Anterior cingulate cortex (tissue), 58 donors: ENCODE results near the gene NFIA.
A peak's percentile ranks its signal among the peaks of the same experiment; 100 is the strongest.
"Not testable (repeated sequence)": the region's sequence is repeated elsewhere in the genome, so short reads cannot be mapped to it uniquely, and the experiment has no call there.

Experiments used
- DNase-seq, 58 donors: peaks; one replicate each; lab custom pipeline; 2025; lab: John Stamatoyannopoulos, UW

NFIA gene

DNA sequence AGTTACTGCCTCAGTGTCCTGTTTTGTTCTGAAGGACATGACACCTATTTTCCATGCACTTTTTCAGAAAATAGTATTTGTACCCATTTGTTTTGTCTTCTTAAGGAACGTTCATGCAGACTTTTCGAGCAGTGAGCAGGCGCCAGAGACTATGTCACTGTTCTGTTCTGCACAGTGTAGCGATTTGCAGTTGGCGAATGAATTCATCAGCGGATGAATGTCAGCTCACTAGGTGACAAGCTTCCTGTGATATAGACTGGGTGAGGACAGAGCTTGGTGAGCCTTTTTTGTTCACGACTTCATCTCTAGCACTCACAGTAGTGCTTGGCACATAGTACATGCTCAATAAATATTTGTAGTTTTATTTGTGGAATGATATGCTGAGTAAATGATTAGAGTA, 177.8 kb downstream of the NFIA start:
- DNase-seq, result no peak

DNA sequence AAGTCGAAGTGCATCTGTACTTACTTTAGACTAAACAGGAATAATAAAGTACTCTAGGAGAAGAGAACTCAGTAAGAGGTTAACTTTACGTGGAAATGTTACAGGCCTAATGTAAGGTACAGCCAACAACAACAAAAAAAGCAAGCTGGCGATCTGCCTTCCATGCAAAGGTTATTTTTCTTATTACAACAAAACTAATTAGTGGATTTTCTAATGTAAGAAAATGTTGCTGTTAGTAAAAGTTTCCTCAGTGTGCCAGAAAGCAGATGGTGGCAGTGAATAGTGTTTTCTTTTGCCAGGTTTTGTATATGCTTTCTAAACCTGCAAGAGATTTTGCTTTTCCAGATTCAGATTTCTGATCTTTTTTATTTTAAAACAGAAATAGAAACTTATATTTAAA, 179.2 kb downstream of the NFIA start:
- peak in 1 of 58 donors; percentile 15 for DNase-seq

DNA sequence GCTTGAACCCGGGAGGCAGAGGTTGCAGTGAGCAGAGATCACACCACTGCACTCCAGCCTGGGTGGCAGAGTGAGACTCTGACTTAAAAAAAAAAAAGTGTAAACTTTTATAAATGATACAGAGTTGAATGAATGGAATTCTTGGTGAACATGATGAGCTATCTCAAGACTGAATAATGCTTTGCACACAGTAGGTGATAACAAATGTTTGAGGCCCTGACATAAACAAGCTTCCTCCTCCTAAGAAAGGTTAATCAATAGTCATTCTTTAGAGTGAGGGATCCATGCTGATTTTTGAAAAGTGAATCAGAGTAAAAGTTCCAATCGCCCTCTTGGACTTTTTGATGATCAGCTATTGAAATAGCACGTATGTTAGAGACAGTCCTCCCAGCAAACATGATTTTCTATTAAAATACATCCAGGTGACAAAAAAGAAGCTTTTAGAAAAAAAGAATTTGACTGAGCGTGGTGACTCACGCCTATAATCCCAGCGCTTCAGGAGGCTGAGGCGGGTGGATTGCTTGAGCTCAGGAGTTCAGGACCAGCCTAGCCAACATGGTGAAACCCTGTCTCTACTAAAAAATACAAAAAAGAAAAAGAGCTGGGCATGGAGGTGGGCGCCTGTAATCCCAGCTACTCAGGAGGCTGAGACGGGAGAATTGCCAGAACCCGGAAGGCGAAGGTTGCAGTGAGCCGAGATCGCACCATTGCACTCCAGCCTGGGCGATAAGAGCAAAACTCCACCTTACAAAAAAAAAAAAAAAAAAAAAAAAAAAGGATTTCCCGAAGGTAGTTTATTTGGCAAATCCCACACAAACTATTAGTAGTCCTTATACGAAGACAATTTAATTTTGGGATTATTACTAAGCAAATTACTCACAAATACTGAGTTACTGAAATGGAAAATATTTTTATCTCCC, 181.8 kb downstream of the NFIA start:
- no peak for DNase-seq

DNA sequence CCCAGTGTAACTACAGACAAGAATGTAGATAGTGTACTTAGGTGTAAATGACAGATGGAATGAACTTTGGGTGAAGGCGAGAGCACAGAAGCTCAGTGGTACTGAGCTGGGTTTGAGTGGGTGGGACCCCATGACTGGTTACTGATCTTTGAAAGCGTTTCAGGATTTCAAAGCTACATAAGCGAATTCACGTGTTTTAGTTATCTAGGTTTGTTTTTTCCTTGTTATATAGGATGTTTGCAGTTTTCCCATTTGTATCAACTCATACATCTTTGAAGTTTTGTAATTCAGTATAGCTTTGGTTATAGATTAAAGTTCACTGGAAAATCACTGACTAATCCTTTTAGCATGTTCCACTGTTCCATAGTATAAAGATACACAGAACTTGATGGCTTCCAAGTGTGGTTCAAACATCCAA, 182.5 kb downstream of the NFIA start:
- no peak for DNase-seq

DNA sequence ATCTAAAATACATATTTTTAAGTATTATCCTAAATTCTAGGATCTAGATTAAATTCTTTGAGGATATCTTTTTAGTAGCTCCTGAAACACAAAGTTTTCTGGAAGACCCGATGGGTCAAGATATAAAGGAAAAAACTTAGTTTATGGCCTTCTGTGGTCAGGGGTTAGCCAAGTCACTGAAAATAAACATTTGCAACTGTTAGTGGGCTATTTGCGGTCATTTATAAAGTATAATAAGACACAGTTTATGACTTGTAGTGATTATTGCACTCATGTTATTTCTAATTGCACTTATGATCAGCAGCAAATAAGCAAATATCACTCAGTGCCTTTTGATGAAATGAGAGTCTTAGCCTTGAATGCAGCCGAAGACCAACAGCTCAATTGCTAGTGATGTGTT, 183.3 kb downstream of the NFIA start:
- no peak for DNase-seq

DNA sequence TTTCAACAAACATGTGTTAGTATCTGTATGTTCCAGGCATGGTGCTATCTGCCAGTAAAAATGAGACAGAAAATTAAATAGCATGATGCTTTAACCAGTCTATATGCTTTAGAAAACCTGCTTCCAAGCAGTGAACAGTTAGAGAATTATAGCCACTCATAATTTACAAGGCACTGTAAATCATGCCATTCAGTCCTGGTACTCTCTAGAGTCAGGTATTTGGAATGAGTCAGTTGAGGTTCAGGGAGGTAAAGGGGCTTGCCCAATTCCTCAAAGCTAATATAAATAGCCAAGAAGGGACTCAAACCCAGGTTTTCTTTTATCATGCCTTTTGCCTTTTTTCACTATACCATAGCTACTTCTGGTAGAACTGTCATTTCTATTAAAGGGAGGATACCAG, 184.4 kb downstream of the NFIA start:
- DNase-seq, result no peak

DNA sequence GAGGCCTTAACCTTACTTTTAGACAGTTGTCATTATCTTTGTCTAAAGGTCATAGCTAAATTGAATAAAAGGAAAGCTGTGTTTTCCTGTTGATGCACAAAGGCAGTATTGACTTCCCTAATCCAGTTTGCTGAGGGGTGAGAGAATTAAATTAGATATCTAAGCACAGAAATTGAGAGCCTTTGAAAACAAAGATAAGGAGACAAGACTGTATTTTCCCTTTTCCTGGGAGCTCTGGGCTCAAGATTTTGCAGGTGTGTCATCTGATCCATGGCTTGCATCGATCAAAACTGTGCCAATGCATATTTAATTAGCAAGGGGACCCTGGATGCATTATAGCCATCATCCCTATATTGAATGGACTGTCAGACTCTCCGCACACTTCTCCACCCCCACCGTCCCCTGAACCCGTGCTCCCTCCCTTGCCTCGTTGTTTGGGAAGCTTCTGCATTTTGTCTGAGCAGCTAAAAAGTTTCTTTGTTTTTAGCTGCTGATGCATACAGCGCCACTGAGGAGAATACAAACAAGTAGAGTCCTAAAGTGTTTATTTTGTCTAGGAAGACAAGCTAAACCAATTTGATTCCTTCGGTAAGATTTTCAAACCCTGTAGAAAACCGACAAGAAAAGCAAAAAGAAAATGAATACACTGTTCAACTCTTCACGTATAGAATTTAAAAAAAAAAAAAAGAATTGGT, 186.3 kb downstream of the NFIA start:
- DNase-seq, result peak in 40 of 58 donors; percentile 9 to 83 (median 46)

DNA sequence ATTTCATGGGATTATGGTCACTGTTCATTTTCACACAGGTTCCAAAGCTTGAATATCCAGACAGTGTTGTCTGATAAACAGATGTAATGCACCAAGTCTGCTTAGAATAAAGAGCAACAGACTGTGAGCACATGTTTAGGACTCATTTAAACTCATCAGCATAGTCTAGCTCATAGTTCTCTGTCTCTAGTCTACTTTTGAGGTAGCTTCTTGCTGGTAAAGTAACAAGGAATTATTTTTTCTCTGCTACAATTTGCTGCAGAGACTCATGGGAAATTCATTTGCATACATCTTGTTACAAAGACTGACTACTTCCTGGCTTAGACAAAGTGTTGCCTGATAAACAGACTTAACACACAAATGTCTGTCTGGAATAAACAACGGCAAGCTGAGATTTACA, 187.2 kb downstream of the NFIA start:
- no peak for DNase-seq

DNA sequence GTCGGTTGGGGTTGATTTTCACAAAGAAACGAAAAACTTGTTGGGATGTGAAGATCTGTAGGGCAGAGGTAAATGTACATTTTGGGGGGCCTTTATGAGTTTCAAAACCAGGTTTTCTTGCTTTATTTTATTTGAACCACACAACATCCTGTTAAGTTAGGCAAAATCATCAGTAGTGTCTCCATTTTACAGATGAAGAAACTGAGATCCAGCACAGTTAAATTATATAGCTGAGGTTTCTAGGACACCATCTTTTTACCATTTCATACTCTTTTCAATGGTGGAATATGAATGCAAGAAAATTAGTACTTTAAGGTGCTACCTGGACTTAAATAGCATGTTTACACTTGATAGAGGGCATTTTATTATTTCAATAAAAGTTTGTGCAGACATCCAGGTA, 187.7 kb downstream of the NFIA start:
- no peak for DNase-seq

DNA sequence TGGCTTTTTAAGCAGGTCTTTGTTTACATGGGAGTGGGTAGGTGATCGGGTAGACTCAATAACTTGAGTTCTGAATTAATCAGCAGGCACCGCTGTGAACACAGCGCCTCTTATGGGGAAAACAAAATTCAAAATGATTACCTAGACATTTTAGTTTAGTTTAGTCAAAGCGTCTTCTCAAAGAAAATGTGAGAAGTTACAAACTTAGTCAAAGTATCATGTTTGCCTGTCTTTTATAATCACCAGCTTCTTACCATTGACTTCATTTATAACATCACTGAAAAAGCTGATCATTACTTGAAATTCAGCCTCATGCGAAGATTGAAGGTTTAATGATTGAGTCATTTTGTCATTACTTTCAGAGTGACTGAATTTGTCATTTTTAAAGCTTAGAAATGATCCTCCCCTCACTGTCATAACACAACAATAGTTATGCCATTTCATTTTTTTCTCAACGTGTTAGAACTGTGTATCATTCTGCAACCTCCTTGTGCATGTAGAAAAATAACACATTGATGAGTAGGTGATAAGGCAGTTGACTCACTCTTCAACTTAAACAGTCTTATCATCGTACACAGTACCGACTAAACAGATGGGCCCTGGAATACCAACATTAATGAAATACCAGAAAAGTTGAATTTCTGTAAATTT, 188.5 kb downstream of the NFIA start:
- DNase-seq, result no peak

DNA sequence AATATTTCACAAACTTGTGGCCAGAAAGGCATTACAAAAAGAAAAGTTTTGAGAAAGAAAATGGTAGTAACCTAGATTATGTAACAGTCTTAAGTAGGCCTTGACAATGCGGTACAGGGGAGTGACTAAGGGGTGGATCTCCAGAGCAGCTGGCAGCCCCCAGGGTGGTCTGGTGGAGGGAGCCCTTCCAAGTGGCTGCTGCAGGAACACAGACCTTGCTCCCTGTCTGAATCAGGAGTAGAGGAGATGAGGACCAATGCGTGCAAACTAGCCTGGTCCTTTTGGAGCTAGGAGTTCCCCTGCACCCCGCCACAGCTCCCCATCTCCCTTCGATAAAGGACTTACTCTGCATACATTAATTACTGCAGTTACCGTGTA, 189.0 kb downstream of the NFIA start:
- no peak for DNase-seq

DNA sequence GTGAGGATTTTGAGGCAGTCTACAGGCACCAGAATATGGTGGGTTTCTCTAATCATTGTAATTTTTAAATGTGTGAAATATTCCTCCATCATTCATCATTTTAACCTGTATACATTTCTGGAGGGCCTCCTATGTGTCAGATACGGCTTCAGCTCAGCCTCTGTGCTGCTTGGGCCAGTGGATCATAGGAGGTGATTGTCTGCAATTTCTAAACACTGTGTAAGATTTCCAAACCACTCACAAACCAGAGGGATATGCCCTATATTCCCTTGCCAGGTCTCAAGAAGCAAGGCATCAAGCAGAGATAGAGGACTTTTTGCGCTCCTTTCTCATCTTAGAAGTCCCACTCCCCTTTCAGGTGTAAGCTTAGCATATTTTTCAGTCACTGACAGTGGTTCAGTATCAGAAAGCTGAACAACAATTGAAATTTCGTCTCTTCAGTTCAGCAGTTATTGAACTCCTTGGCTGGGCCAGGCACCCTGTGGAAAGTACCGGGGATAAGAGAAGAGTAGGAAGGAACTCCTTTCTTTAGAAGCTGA, 190.9 kb downstream of the NFIA start:
- peak in 1 of 58 donors; percentile 52 for DNase-seq

DNA sequence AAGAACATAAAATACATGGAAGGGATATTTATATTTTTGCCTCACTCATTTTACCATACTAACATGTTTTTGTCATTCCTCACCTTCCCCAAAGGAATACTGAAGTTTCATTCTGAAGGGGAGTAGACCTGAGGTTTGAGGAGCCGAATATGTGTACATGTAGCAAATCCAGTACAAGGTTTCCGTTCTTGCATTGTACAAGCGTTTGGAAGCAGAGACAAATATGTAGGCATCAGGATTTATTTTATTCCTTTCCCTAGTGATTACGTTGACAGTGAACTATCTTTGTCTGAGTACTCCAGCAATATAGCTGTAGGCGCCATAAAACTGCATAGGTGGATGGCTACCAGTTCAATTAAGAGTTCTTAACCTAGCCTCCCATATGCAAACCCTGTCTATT, 191.5 kb downstream of the NFIA start:
- no peak for DNase-seq

DNA sequence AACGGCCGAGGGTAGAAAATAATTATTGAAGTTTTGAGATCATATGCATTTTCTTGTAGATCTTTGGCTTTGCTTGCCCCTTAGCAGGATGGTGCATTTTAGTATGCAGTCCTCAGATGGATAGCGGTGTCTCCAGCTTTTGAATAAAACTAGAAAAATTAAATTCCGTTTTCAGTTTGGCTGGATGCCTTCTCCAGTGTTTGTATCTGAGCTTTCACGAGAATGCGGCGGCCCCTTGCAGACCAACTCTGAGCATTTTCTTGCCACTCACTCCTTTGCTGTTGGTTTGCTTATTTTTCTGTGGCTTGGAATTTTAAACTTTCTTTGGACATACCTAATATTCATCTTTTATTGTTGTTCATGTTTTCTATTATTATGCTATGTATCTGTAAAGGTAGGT, 192.6 kb downstream of the NFIA start:
- peak in 4 of 58 donors; percentile 7 to 21 (median 8) for DNase-seq

DNA sequence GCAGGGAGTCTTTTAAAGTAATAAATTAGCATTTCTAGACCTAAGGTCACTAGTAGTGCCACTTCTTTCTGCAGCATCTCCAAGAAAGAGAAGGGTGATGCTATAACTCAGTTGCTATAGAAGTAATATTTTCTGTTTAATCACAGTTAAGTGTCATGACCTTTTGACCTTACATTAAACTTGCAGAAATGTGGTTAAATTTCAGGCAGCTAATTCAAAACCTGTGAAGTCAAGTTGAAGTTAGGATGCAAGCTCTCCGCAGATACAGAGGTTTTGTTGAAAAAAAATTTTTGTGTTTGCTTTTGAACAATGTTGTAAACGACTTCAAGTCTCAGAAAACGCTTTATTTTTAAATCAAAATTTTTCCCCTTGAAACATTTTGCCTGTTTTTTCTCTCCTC, 193.9 kb downstream of the NFIA start:
- DNase-seq, result no peak

DNA sequence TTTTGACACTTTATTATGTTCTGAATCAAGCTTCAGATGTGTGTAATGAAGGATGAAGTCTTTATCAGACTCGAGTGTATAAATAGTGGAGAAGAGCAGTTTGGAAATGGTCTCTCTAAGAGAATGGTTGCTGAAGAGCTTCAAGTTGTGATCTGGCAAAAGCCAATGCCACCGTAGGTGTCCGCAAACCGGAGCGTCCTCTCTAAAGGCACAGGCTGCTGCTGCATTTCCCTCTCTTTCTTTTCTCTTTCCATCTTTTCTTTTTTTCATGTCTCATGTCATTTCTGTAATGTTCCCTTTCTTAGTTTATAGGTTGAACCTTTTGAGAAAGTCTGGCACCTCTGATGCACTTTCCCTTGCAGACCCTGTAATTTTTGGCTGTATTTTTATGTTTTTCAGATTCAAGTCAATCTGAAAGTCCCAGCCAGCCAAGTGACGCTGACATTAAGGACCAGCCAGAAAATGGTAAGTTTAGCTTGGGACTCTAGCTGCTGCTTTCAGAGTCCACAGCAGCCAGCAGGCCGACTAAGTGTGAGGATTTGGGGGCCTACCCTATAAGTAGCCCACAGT, 194.8 kb downstream of the NFIA start:
- peak in 2 of 58 donors; percentile 9 to 23 for DNase-seq

DNA sequence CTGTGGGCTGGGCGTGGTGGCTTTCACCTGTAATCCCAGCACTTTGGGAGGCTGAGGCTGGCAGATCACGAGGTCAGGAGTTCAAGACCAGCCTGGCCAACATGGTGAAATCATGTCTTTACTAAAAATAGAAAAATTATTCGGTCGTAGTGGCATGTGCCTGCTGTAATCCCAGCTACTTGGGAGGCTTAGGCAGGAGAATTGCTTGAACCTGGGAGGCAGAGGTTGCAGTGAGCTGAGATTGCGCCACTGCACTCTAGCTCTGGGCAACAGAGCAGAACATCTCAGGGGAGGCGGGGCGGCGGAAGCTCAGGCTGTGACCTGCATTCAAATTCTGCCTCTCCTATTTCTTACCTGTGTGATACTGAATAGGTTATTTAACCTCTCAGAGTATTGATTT, 196.1 kb downstream of the NFIA start:
- not testable (repeated sequence) for DNase-seq

DNA sequence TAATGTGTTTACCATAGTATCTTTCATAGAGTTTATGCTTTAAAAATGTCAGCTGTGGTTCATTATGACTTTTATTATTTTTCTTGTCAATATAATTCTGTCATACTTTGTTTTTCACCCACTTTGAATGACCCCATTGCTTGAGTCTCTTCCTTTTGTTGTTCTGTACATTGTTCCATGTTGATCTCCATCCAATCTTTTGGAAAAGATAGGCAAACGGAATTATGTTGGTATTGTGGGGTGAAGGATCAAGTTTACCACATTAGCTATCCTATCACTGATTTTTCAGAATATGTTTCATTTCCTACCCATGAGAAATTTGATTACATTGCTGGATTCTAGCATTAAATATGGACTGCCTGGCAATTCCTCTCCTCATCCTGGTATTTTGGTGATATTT, 196.6 kb downstream of the NFIA start:
- no peak for DNase-seq

DNA sequence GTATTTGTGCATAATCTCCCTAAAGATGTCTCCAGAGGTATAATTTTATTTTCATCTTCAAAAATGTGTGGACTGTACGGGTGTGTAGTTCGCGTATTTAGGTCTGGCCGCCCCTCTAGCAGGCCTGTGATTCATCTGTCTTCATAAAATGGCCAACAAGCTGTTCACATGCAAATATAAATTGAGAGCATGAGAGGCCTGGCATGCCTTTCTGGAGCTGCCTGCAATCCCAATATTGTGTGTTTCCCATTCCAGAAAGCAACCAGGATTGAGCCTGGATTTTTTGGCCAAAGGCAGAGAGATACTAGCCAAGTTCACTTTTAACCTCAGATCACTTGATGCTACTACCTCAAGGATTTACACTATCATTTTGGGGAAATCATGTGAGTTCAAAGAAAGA, 197.2 kb downstream of the NFIA start:
- peak in 2 of 58 donors; percentile 11 to 12 for DNase-seq

DNA sequence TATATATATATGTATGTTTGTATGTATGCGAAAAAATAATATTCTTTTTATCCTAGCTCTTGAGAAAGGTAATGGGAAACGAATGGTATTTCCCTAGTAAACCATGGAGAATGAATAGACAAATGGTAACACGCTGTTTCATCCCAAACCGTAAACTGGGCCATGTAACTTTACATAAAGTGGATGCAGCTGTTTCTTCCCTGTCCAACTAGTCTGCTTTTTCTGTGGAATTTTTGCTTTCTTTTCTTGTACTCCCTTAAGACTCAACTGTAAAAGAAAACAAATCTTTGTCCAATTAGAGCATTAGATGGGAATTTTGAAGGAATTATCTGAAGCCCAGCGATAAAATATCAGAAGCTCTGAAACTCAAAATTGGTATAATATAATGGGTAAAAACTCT, 198.1 kb downstream of the NFIA start:
- no peak for DNase-seq

DNA sequence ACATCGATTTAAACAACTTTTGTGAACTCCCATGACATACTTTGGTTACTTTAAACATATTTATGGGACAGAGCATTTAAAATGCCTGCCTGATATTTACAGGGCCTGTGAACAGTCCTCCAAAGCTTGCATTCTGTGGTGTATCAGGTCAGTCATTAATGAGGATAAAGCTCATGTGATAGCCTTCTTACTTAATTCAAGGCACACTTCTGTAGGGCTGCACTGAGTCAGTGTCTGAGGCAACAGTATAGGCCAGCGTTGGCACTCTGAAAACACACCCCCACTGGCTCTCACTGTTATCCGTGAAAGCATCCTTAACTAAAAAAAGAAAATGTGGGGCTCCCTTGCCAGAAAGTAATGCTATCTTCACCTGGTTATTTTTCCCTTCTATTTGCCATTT, 200.0 kb downstream of the NFIA start:
- DNase-seq, result no peak
